GM12878 (cell line): ENCODE measurements around the gene KRTAP2-1. TPM values are rescaled to one million over a fixed set of nuclear protein-coding genes. Genes with fewer than 3 reads are reported as not detected.

Experiments used
- ATAC-seq: fragments of 200-7000 bp; cut with Tn5 transposase; 3 replicates; pipeline ENCODE4 v1.9.1; 2020; ENCODE audit warnings: mild to moderate bottlenecking, moderate library complexity
- BruUV-seq: library from RNA; stranded (reverse); fragments of 400-500 nt; replicated peaks from 2 replicates; lab custom pipeline; 2021; lab: Mats Ljungman, UMichigan
- CTCF ChIA-PET: fragments of 300-600 bp; sonication (Branson Sonifier 250); formaldehyde crosslinking; extraction: SDS; loops from one replicate; lab custom pipeline; 2021; ENCODE audit warnings: inconsistent platforms; lab: Yijun Ruan, JAX
- POLR2A ChIA-PET: fragments of 350-600 bp; formaldehyde crosslinking; extraction: SDS; loops from one replicate; lab custom pipeline; 2021; ENCODE audit warnings: inconsistent platforms; lab: Charles Lee
- RAD21 ChIA-PET: fragments of 300-600 bp; sonication (Branson Sonifier 250); formaldehyde crosslinking; loops from one replicate; lab custom pipeline; 2023; ENCODE audit warnings: antibody characterized with exemption; ENCODE audit not compliant: unreplicated experiment; lab: Charles Lee
- SMC1A ChIA-PET: fragments of 300-600 bp; sonication (Branson Sonifier 250); formaldehyde crosslinking; loops from one replicate; lab custom pipeline; 2023; ENCODE audit not compliant: unreplicated experiment, uncharacterized antibody; lab: Charles Lee
- DNase-seq: peaks from one replicate; pipeline ENCODE4 v3.0.0-alpha.2; 2011; ENCODE audit warnings: low read depth, low spot score
- FAIRE-seq: peaks from 3 replicates; lab custom pipeline; 2011; peaks lifted over from hg19 to GRCh38; lab: Jason Lieb, UNC
- H2AFZ ChIP-seq: 2 replicates; pipeline ENCODE4 v1.6.0; 2011; ENCODE audit warnings: low read depth, low read length, control low read depth; ENCODE audit not compliant: control insufficient read depth
- H3K27ac ChIP-seq: 2 replicates; pipeline ENCODE4 v1.5.1; 2011; ENCODE audit warnings: control low read depth; ENCODE audit not compliant: control insufficient read depth, insufficient read depth
- H3K27me3 ChIP-seq, 2 experiments: replicated peaks in 1 of 2; 2 replicates each; pipeline versions ENCODE4 v1.6.0 to v1.6.1; 2011; ENCODE audit warnings: low read length in 1 of 2; ENCODE audit not compliant: control insufficient read depth in 2 of 2, insufficient read depth in 2 of 2
- H3K36me3 ChIP-seq, 2 experiments: 2 replicates each; pipeline ENCODE4 v1.5.1; 2011; ENCODE audit warnings: low read length in 1 of 2; ENCODE audit not compliant: control insufficient read depth in 2 of 2, insufficient read depth in 2 of 2
- H3K4me1 ChIP-seq: 2 replicates; pipeline ENCODE4 v1.6.1; 2011; ENCODE audit warnings: mild to moderate bottlenecking, low read length, moderate library complexity, mixed read lengths; ENCODE audit not compliant: control insufficient read depth, insufficient read depth
- H3K4me2 ChIP-seq: 2 replicates; pipeline ENCODE4 v1.6.0; 2011; ENCODE audit warnings: control low read depth; ENCODE audit not compliant: control insufficient read depth, insufficient read depth
- H3K4me3 ChIP-seq: fragments of 200-600 bp; sonication (generic); 2 replicates; pipeline ENCODE4 v1.5.1; 2016
- H3K79me2 ChIP-seq: 2 replicates; pipeline ENCODE4 v1.6.0; 2011; ENCODE audit warnings: low read length; ENCODE audit not compliant: control insufficient read depth, insufficient read depth
- H3K9ac ChIP-seq: 2 replicates; pipeline ENCODE4 v1.8.0; 2011; ENCODE audit warnings: low read length, control low read depth, mixed read lengths; ENCODE audit not compliant: control insufficient read depth, insufficient read depth
- H3K9me3 ChIP-seq: replicated peaks from 3 replicates; pipeline ENCODE4 v1.5.1; 2011; ENCODE audit warnings: mild to moderate bottlenecking, low read length; ENCODE audit not compliant: control insufficient read depth, insufficient read depth
- H4K20me1 ChIP-seq: 2 replicates; pipeline ENCODE4 v1.6.0; 2011; ENCODE audit not compliant: control insufficient read depth, insufficient read depth
- CEBPB ChIP-seq, 2 experiments: fragments of 150-350 bp in 1 of 2; IDR thresholded peaks; 2 replicates each; pipeline ENCODE4 v1.6.1; 2012 to 2014; ENCODE audit warnings: low read depth in 2 of 2, low read length in 2 of 2, borderline replicate concordance in 1 of 2, inconsistent platforms in 1 of 2
- CHD2 ChIP-seq: IDR thresholded peaks from 2 replicates; pipeline ENCODE4 v1.6.1; 2011; ENCODE audit warnings: low read depth, low read length, improper control_type of control experiment, borderline replicate concordance
- CHD4 ChIP-seq: fragments of 200-600 bp; sonication (generic); IDR thresholded peaks from 2 replicates; pipeline ENCODE4 v1.6.1; 2016; ENCODE audit warnings: mild to moderate bottlenecking
- IKZF2 ChIP-seq, 2 experiments: fragments of 450-650 bp; IDR thresholded peaks; 2 replicates each; pipeline ENCODE4 v1.6.1; 2017; ENCODE audit warnings: mild to moderate bottlenecking in 2 of 2, moderate library complexity in 2 of 2
- IRF4 ChIP-seq: IDR thresholded peaks from 2 replicates; pipeline ENCODE4 v1.6.1; 2011; ENCODE audit warnings: low read depth, low read length
- NFYB ChIP-seq: IDR thresholded peaks from 2 replicates; pipeline ENCODE4 v1.6.1; 2011; ENCODE audit warnings: low read depth, mild to moderate bottlenecking, low read length, improper control_type of control experiment, moderate library complexity; ENCODE audit not compliant: insufficient read depth
- SRF ChIP-seq, 2 experiments: IDR thresholded peaks; 2 replicates each; pipeline ENCODE4 v1.6.1; 2011; ENCODE audit warnings: low read depth in 2 of 2, low read length in 2 of 2, mild to moderate bottlenecking in 1 of 2, moderate library complexity in 1 of 2
- TCF7 ChIP-seq: IDR thresholded peaks from 2 replicates; pipeline ENCODE4 v1.6.1; 2014; ENCODE audit warnings: antibody characterized with exemption, borderline replicate concordance
- WGBS: methylation state at CpG from one replicate; pipeline ENCODE4 v1.1.6; 2016; ENCODE audit warnings: low lambda C conversion rate; ENCODE audit not compliant: insufficient replicate concordance, insufficient coverage; ENCODE audit errors: missing lambda C conversion rate; 5-methylcytosine and 5-hydroxymethylcytosine counted together
- in situ Hi-C: fragments of 300-500 bp; cut with MboI; formaldehyde crosslinking; loops from 9 replicates; pipeline ENCODE4 v1.14.3; 2018; ENCODE audit warnings: mixed read lengths
- intact Hi-C: fragments of 100-400 bp; cut with micrococcal nuclease; formaldehyde crosslinking; loops from one replicate; pipeline ENCODE4 v1.14.2; 2022; ENCODE audit not compliant: unreplicated experiment
- polyA plus RNA-seq, 11 experiments: library from polyadenylated mRNA; depleted of rRNA in 4 of 11; unstranded in 6 of 11; stranded (reverse) in 5 of 11; fragments of >200 nt; fragmentation: Nextera tagmentation in 4 of 11; fragmentation: Illumina TruSeq in 1 of 11; extraction: Ambion mirVana in 4 of 11; extraction: Trizol in 1 of 11; gene quantifications; 1 replicate in 1 of 11; 2 replicates in 10 of 11; pipeline versions ENCODE4 v1.2.1 to v1.2.3, GENCODE V29; 2011 to 2016; ENCODE audit warnings: inconsistent platforms in 2 of 11, missing spikeins in 2 of 11, low read depth in 1 of 11
- total RNA-seq, 4 experiments: library from RNA; depleted of rRNA in 3 of 4; stranded (reverse); fragments of >200 nt in 3 of 4; fragmentation: Illumina TruSeq in 1 of 4; extraction: Trizol in 1 of 4; gene quantifications; 2 replicates each; pipeline versions ENCODE4 v1.2.1 to v1.2.3, GENCODE V29; 2013 to 2021
- TF ChIP-seq, protein P1 (sequence below): IDR thresholded peaks from 2 replicates; pipeline ENCODE4 v1.6.1; 2011; ENCODE audit warnings: borderline replicate concordance, low read depth, mild to moderate bottlenecking, moderate library complexity, mixed read lengths, low read length; ENCODE audit not compliant: insufficient read depth; ENCODE audit errors: extremely low read length
- TF ChIP-seq, protein P2 (sequence below): IDR thresholded peaks from 2 replicates; pipeline ENCODE4 v1.6.1; 2011; ENCODE audit warnings: mild to moderate bottlenecking, low read depth, low read length, moderate library complexity; ENCODE audit not compliant: insufficient replicate concordance

The KRTAP2-1 gene
- total and polyA plus RNA-seq, 10 of the 15 experiments (the other 5 are each of a cell fraction or from before 2014, with no cell fraction given) = not detected

- Histone ChIP-seq H3K9me3 (no peaks in the 10 kb centered on the region), H3K79me2 (no peaks in the 10 kb centered on the region)
- TF ChIP-seq NFYB (no peak), TCF7 (no peak), IRF4 (no peak), IKZF2 (IDR thresholded peaks at IDR 0.05) (no peak), SRF (IDR thresholded peaks at IDR 0.05; ENCODE audit: low read depth in 2 of 2, low read length in 2 of 2) (no peak), CEBPB (IDR thresholded peaks at IDR 0.05; ENCODE audit: borderline replicate concordance in 1 of 2, low read depth in 2 of 2, low read length in 2 of 2) (no peak), CHD2 (no peak), CHD4 (no peak)
- TF ChIP-seq, protein P1, sequence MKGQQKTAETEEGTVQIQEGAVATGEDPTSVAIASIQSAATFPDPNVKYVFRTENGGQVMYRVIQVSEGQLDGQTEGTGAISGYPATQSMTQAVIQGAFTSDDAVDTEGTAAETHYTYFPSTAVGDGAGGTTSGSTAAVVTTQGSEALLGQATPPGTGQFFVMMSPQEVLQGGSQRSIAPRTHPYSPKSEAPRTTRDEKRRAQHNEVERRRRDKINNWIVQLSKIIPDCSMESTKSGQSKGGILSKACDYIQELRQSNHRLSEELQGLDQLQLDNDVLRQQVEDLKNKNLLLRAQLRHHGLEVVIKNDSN = no peak
- TF ChIP-seq, protein P2, sequence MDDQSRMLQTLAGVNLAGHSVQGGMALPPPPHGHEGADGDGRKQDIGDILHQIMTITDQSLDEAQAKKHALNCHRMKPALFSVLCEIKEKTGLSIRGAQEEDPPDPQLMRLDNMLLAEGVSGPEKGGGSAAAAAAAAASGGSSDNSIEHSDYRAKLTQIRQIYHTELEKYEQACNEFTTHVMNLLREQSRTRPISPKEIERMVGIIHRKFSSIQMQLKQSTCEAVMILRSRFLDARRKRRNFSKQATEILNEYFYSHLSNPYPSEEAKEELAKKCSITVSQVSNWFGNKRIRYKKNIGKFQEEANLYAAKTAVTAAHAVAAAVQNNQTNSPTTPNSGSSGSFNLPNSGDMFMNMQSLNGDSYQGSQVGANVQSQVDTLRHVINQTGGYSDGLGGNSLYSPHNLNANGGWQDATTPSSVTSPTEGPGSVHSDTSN = no peak
- TF ChIP-seq, all 136 proteins: peak for 0
- no peaks in the 10 kb centered on the region for H3K4me1 ChIP-seq
- no peak overlapping the region for H2AFZ ChIP-seq
- no peak for DNase-seq
- in situ Hi-C loops = no loop called here
- CTCF ChIA-PET = no interaction called here
- POLR2A ChIA-PET = no interaction called here
- H3K4me2 ChIP-seq = no peak overlapping the region
- no TSS peak for BruUV-seq
- no peak for FAIRE-seq
- H3K4me3 ChIP-seq = no peak overlapping the region
- RAD21 ChIA-PET = no interaction called here
- SMC1A ChIA-PET = no interaction called here
- no peaks in the 10 kb centered on the region; a peak in 1 of 4 replicates for H3K27me3 ChIP-seq
- no peaks in the 10 kb centered on the region for H4K20me1 ChIP-seq
- no peak for ATAC-seq
- no peak overlapping the region for H3K27ac ChIP-seq
- 9% methylated on average over 1 of the region's 1 CpG for WGBS
- intact Hi-C loops = no loop called here
- no peak overlapping the region for H3K9ac ChIP-seq
- no peaks in the 10 kb centered on the region for H3K36me3 ChIP-seq
Measured at GRCh38 chr17:41064301-41064700, 17.2 kb upstream of the KRTAP2-1 start.
